Caco-2 (cell line): ENCODE results near the gene SLC6A6. TPM values are rescaled to one million over a fixed set of nuclear protein-coding genes. Genes with fewer than 3 reads are reported as not detected.

Experiments
- BruUV-seq: library from RNA; stranded (reverse); fragments of 400-500 nt; replicated peaks from 2 replicates; lab custom pipeline; 2021; lab: Mats Ljungman, UMichigan
- CTCF ChIA-PET: fragments of 300-600 bp; sonication (Branson Sonifier 250); formaldehyde crosslinking; loops from one replicate; lab custom pipeline; 2022; ENCODE audit warnings: antibody characterized with exemption; lab: Charles Lee
- POLR2A ChIA-PET: fragments of 300-600 bp; sonication (Branson Sonifier 250); formaldehyde crosslinking; loops from one replicate; lab custom pipeline; 2022; ENCODE audit warnings: antibody characterized with exemption; lab: Charles Lee
- DNase-seq, 2 experiments: peaks; one replicate each; pipeline versions ENCODE4 v3.0.0 to v3.0.0-alpha.2; 2020 to 2022
- H3K27me3 ChIP-seq: replicated peaks from 2 replicates; pipeline ENCODE4 v1.6.0; 2011; ENCODE audit warnings: low read length; ENCODE audit not compliant: control insufficient read depth, insufficient read depth
- H3K36me3 ChIP-seq: 2 replicates; pipeline ENCODE4 v1.5.1; 2011; ENCODE audit warnings: low read length; ENCODE audit not compliant: control insufficient read depth, insufficient read depth
- H3K4me1 ChIP-seq: fragments of 250-450 bp; sonication (Bioruptor Pico); 2 replicates; pipeline ENCODE4 v1.5.1; 2020; ENCODE audit warnings: mild to moderate bottlenecking
- H3K4me3 ChIP-seq: 2 replicates; pipeline ENCODE4 v1.5.1; 2011; ENCODE audit warnings: low read depth, mild to moderate bottlenecking, control low read depth, low read length
- H3K9me3 ChIP-seq: fragments of 250-450 bp; sonication (Bioruptor Pico); 2 replicates; pipeline ENCODE4 v1.5.1; 2020; ENCODE audit warnings: mild to moderate bottlenecking, moderate library complexity
- H3K27ac Mint-ChIP-seq: one replicate; pipeline ENCODE4 v1.8.0; 2022; ENCODE audit warnings: mixed read lengths; ENCODE audit not compliant: unreplicated experiment
- H3K27me3 Mint-ChIP-seq: one replicate; pipeline ENCODE4 v1.8.0; 2022; ENCODE audit warnings: mixed read lengths; ENCODE audit not compliant: insufficient read depth, unreplicated experiment
- H3K36me3 Mint-ChIP-seq: one replicate; pipeline ENCODE4 v1.8.0; 2022; ENCODE audit warnings: mild to moderate bottlenecking, mixed read lengths; ENCODE audit not compliant: insufficient read depth, unreplicated experiment
- H3K4me1 Mint-ChIP-seq: one replicate; pipeline ENCODE4 v1.8.0; 2022; ENCODE audit warnings: low read depth, mixed read lengths; ENCODE audit not compliant: unreplicated experiment
- H3K4me3 Mint-ChIP-seq: one replicate; pipeline ENCODE4 v1.8.0; 2022; ENCODE audit warnings: mild to moderate bottlenecking, moderate library complexity, mixed read lengths; ENCODE audit not compliant: unreplicated experiment
- H3K9me3 Mint-ChIP-seq: one replicate; pipeline ENCODE4 v1.8.0; 2022; ENCODE audit warnings: mixed read lengths; ENCODE audit not compliant: unreplicated experiment
- intact Hi-C: fragments of 100-400 bp; cut with micrococcal nuclease; formaldehyde crosslinking; loops from one replicate; pipeline ENCODE4 v1.10.0; 2022; ENCODE audit not compliant: unreplicated experiment
- total RNA-seq: library from RNA; stranded (reverse); gene quantifications from 2 replicates; pipeline ENCODE4 v1.2.3, GENCODE V29; 2022
- TF ChIP-seq, protein P1 (sequence below), 2 experiments: fragments of 200-600 bp in 1 of 2; IDR thresholded peaks; 1 replicate in 1 of 2; 2 replicates in 1 of 2; pipeline versions ENCODE4 v1.5.1 to v1.8.0; 2011 to 2022; ENCODE audit warnings: antibody characterized with exemption in 1 of 2, control low read depth in 1 of 2, inconsistent platforms in 1 of 2, low read depth in 1 of 2, low read length in 1 of 2, mild to moderate bottlenecking in 1 of 2, moderate library complexity in 1 of 2; ENCODE audit not compliant: insufficient read depth in 1 of 2, severe bottlenecking in 1 of 2, unreplicated experiment in 1 of 2

SLC6A6 gene
- total RNA-seq, 1 experiment from 2014 or later, result 49.6 TPM

DNA sequence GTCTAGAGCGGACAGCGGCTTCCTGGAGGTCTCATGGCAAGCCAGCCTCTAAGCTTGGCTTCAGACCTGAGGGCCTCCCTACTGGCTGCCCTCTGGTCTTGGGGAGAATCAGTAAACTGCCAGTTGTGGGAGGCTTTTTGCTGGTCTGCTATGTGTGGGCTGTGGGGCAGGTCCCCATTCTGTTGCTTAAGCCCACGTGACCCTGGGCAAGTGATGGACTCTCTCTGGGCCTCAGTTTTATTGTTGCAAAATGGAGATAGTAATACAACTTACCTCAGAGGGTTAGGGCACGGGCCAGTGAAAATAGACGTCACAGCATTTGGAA lies 61.7 kb downstream of the SLC6A6 start:
- TF ChIP-seq, protein P1, sequence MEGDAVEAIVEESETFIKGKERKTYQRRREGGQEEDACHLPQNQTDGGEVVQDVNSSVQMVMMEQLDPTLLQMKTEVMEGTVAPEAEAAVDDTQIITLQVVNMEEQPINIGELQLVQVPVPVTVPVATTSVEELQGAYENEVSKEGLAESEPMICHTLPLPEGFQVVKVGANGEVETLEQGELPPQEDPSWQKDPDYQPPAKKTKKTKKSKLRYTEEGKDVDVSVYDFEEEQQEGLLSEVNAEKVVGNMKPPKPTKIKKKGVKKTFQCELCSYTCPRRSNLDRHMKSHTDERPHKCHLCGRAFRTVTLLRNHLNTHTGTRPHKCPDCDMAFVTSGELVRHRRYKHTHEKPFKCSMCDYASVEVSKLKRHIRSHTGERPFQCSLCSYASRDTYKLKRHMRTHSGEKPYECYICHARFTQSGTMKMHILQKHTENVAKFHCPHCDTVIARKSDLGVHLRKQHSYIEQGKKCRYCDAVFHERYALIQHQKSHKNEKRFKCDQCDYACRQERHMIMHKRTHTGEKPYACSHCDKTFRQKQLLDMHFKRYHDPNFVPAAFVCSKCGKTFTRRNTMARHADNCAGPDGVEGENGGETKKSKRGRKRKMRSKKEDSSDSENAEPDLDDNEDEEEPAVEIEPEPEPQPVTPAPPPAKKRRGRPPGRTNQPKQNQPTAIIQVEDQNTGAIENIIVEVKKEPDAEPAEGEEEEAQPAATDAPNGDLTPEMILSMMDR (IDR thresholded peaks at IDR 0.05; ENCODE audit: insufficient read depth in 1 of 2, low read depth in 1 of 2, low read length in 1 of 2, severe bottlenecking in 1 of 2, unreplicated experiment in 1 of 2), result no peak
- H3K4me3 ChIP-seq, result no peak overlapping the region
- H3K9me3 ChIP-seq, result no peaks in the 10 kb centered on the region
- no TSS peak for BruUV-seq
- no peak for DNase-seq
- H3K36me3 Mint-ChIP-seq, result peaks cover 60% of the 10 kb centered on the region
- H3K27me3 Mint-ChIP-seq, result no peaks in the 10 kb centered on the region
- H3K27me3 ChIP-seq, result no peaks in the 10 kb centered on the region
- H3K4me3 Mint-ChIP-seq, result no peak overlapping the region
- POLR2A ChIA-PET, result no interaction called here
- no peaks in the 10 kb centered on the region for H3K4me1 Mint-ChIP-seq
- intact Hi-C loops, result no loop called here
- CTCF ChIA-PET, result interaction anchor here (1.7 to 4.3 kb wide), 2 partner anchors 203 to 260 kb away, joined by 3 to 24 read pairs; no protein-coding TSS in a partner anchor
- H3K4me1 ChIP-seq, result no peaks in the 10 kb centered on the region
- no peaks in the 10 kb centered on the region for H3K9me3 Mint-ChIP-seq
- peaks cover 14% of the 10 kb centered on the region for H3K36me3 ChIP-seq
- H3K27ac Mint-ChIP-seq, result no peak overlapping the region

DNA sequence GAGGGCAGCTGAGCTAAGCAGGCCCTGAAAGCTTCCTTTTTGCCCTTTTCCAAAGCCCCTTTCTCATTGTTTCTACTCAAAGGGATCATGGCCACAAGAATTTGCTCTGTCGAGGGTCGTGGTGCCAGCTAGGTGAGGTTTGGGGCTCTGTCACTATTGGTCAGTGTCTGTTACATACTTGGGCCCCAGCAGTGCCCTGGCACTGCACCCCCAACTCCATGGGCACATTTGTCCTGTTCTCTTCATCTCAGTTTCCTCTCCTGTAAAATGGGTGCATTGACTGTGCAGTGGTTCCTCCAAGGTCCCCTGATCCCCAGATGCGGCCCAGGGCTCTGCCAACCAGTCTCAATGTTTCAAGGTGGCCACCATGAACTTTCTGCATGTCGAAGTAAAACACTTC lies 62.1 kb downstream of the SLC6A6 start:
- no peaks in the 10 kb centered on the region for H3K9me3 ChIP-seq
- Mint-ChIP-seq H3K27me3 (no peaks in the 10 kb centered on the region), H3K4me3 (no peak overlapping the region), H3K9me3 (no peaks in the 10 kb centered on the region), H3K4me1 (no peaks in the 10 kb centered on the region), H3K27ac (no peak overlapping the region), H3K36me3 (peaks cover 58% of the 10 kb centered on the region)
- peaks cover 14% of the 10 kb centered on the region for H3K36me3 ChIP-seq
- DNase-seq, result no peak
- CTCF ChIA-PET, result interaction anchor here (1.7 to 4.3 kb wide), 2 partner anchors 204 to 261 kb away, joined by 3 to 24 read pairs; no protein-coding TSS in a partner anchor
- TF ChIP-seq, protein P1 (IDR thresholded peaks at IDR 0.05; ENCODE audit: insufficient read depth in 1 of 2, low read depth in 1 of 2, low read length in 1 of 2, severe bottlenecking in 1 of 2, unreplicated experiment in 1 of 2), result no peak
- POLR2A ChIA-PET, result no interaction called here
- no peaks in the 10 kb centered on the region for H3K4me1 ChIP-seq
- intact Hi-C loops, result no loop called here
- H3K27me3 ChIP-seq, result no peaks in the 10 kb centered on the region
- no peak overlapping the region for H3K4me3 ChIP-seq
- BruUV-seq, result no TSS peak

DNA sequence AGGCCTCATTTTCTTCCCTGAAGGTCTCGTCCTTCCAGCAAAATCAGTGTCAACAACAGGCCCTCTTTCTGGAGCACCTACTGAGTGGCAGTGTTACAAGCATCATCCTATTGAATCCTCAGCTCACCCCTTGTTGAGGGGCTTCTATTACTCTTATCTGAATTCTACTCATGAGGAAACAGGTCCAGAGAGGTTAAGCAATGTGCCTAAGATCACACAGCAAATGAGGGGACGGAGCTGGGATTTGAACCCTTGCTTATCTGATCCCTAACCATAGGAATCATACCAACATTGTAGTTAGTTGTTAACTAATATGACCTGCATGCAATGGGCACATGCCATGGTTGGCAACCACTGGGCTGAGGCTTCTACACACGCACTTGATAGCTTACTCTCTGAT lies 63.0 kb downstream of the SLC6A6 start:
- POLR2A ChIA-PET, result no interaction called here
- peaks cover 11% of the 10 kb centered on the region for H3K36me3 ChIP-seq
- intact Hi-C loops, result no loop called here
- H3K4me3 ChIP-seq, result no peak overlapping the region
- DNase-seq, result no peak
- CTCF ChIA-PET, result interaction anchor here (0.8 kb wide), 1 partner anchor 262 kb away, joined by 3 read pairs; no protein-coding TSS in a partner anchor
- H3K9me3 ChIP-seq, result no peaks in the 10 kb centered on the region
- no peak overlapping the region for H3K27ac Mint-ChIP-seq
- no peaks in the 10 kb centered on the region for H3K27me3 ChIP-seq
- peaks cover 49% of the 10 kb centered on the region for H3K36me3 Mint-ChIP-seq
- H3K4me3 Mint-ChIP-seq, result no peak overlapping the region
- BruUV-seq, result no TSS peak
- no peaks in the 10 kb centered on the region for H3K27me3 Mint-ChIP-seq
- no peaks in the 10 kb centered on the region for H3K9me3 Mint-ChIP-seq
- H3K4me1 Mint-ChIP-seq, result no peaks in the 10 kb centered on the region
- TF ChIP-seq, protein P1 (IDR thresholded peaks at IDR 0.05; ENCODE audit: insufficient read depth in 1 of 2, low read depth in 1 of 2, low read length in 1 of 2, severe bottlenecking in 1 of 2, unreplicated experiment in 1 of 2), result no peak
- H3K4me1 ChIP-seq, result no peaks in the 10 kb centered on the region
